HL-60 (cell line): Measurements from ENCODE around the gene GOLGA3.

Experiments used
- DNase-seq, 2 experiments: peaks; one replicate each; pipeline ENCODE4 v3.0.0-alpha.2; 2010 to 2020; ENCODE audit warnings: low read depth in 1 of 2, low spot score in 1 of 2
- H3K27ac ChIP-seq: fragments of 250-450 bp; sonication (Bioruptor Pico); replicated peaks from 2 replicates; pipeline ENCODE4 v1.5.1; 2020; ENCODE audit warnings: mild to moderate bottlenecking, moderate library complexity
- H3K27me3 ChIP-seq: fragments of 250-450 bp; sonication (Bioruptor Pico); 2 replicates; pipeline ENCODE4 v1.5.1; 2021; ENCODE audit warnings: mild to moderate bottlenecking, moderate library complexity; ENCODE audit not compliant: insufficient read depth, poor library complexity, severe bottlenecking
- H3K4me3 ChIP-seq: replicated peaks from 2 replicates; pipeline ENCODE4 v1.5.1; 2011; ENCODE audit warnings: mild to moderate bottlenecking, control low read depth, low read length; ENCODE audit not compliant: insufficient read depth
- CTCF ChIP-seq: IDR thresholded peaks from one replicate; pipeline ENCODE4 v1.5.1; 2011; ENCODE audit warnings: low read length, control low read depth, inconsistent platforms; ENCODE audit not compliant: insufficient read depth
- GABPA ChIP-seq: IDR thresholded peaks from 2 replicates; pipeline ENCODE4 v1.6.1; 2012; ENCODE audit warnings: low read depth
- POLR2AphosphoS5 ChIP-seq: IDR thresholded peaks from 2 replicates; pipeline ENCODE4 v1.6.1; 2012; ENCODE audit warnings: low read depth
- REST ChIP-seq: IDR thresholded peaks from 2 replicates; pipeline ENCODE4 v1.6.1; 2012; ENCODE audit warnings: low read depth; ENCODE audit not compliant: insufficient replicate concordance
- SPI1 ChIP-seq: IDR thresholded peaks from 2 replicates; pipeline ENCODE4 v1.6.1; 2012; ENCODE audit warnings: low read depth, mild to moderate bottlenecking, borderline replicate concordance

The GOLGA3 gene

GRCh38 chr12:132840536-132840935, 11.9 kb upstream of the GOLGA3 start:
- no peaks in the 10 kb centered on the region for H3K27me3 ChIP-seq
- DNase-seq = no peak
- TF ChIP-seq GABPA (no peak), CTCF (no peak), POLR2AphosphoS5 (no peak), SPI1 (no peak), REST (no peak)

GRCh38 chr12:132839558-132840235, 11.0 kb upstream of the GOLGA3 start:
- no peak overlapping the region for H3K27ac ChIP-seq
- no peak overlapping the region for H3K4me3 ChIP-seq
- DNase-seq = no peak
- H3K27me3 ChIP-seq = no peaks in the 10 kb centered on the region
- TF ChIP-seq GABPA = no peak
- no peak for TF ChIP-seq POLR2AphosphoS5
- TF ChIP-seq REST = no peak
- no peak for TF ChIP-seq SPI1
- no peak for TF ChIP-seq CTCF

More at GRCh38 chr12:132840536-132840935, 11.9 kb upstream of the GOLGA3 start:
- Histone ChIP-seq H3K27ac (no peak overlapping the region), H3K4me3 (no peak overlapping the region)

- TF ChIP-seq SPI1 (no peak), POLR2AphosphoS5 (no peak), CTCF (no peak), REST (no peak), GABPA (no peak)
- Histone ChIP-seq H3K4me3 (no peak overlapping the region), H3K27me3 (no peaks in the 10 kb centered on the region), H3K27ac (no peak overlapping the region)
- no peak for DNase-seq
These were observed 9.9 kb upstream of the GOLGA3 start for GRCh38 chr12:132838410-132839080.
